NCI-H2171 (cell line): Measurements from ENCODE around the gene NBPF1.
"Not testable (repeated sequence)": the region's sequence is repeated elsewhere in the genome, so short reads cannot be mapped to it uniquely, and the experiment has no call there.

Source experiments
- DNase-seq: peaks from one replicate; lab custom pipeline; 2025; lab: John Stamatoyannopoulos, UW

NBPF1 gene

GRCh38 chr1:16621681-16622315 is 8.4 kb upstream of the NBPF1 start:
- not testable (repeated sequence) for DNase-seq

GRCh38 chr1:16621300-16621658 is 7.9 kb upstream of the NBPF1 start:
- no peak for DNase-seq

- not testable (repeated sequence) for DNase-seq
Observed at GRCh38 chr1:16619803-16620501, 6.6 kb upstream of the NBPF1 start.

GRCh38 chr1:16618719-16619118 is 5.4 kb upstream of the NBPF1 start:
- no peak for DNase-seq

GRCh38 chr1:16617778-16618580 is 4.6 kb upstream of the NBPF1 start:
- DNase-seq: no peak

- no peak for DNase-seq
Observed at GRCh38 chr1:16617114-16617631, 3.8 kb upstream of the NBPF1 start.

- no peak for DNase-seq
Observed at GRCh38 chr1:16615253-16616252, 2.2 kb upstream of the NBPF1 start.

- DNase-seq: no peak
Observed at GRCh38 chr1:16614361-16615252, 1.2 kb upstream of the NBPF1 start.

GRCh38 chr1:16612332-16613172 is 812 bp downstream of the NBPF1 start:
- peak; percentile 25 for DNase-seq

GRCh38 chr1:16611981-16612331 is 1.4 kb downstream of the NBPF1 start:
- DNase-seq: not testable (repeated sequence)

- DNase-seq: not testable (repeated sequence)
Observed at GRCh38 chr1:16611164-16611563, 2.2 kb downstream of the NBPF1 start.

- DNase-seq: not testable (repeated sequence)
Observed at GRCh38 chr1:16610553-16610952, 2.8 kb downstream of the NBPF1 start.

- not testable (repeated sequence) for DNase-seq
Observed at GRCh38 chr1:16609761-16610160, 3.6 kb downstream of the NBPF1 start.

- no peak for DNase-seq
Observed at GRCh38 chr1:16608838-16609560, 4.4 kb downstream of the NBPF1 start.

- DNase-seq: not testable (repeated sequence)
Observed at GRCh38 chr1:16607853-16608815, 5.2 kb downstream of the NBPF1 start.

GRCh38 chr1:16607433-16607851 is 5.9 kb downstream of the NBPF1 start:
- DNase-seq: no peak

- not testable (repeated sequence) for DNase-seq
Observed at GRCh38 chr1:16606666-16607432, 6.5 kb downstream of the NBPF1 start.
